Subcutaneous adipose tissue (tissue), 4 donors: Measurements from ENCODE around the gene CNPY4. TPM values are rescaled to one million over a fixed set of nuclear protein-coding genes. Genes with fewer than 3 reads are reported as not detected.

ENCODE experiments used
- total RNA-seq, 4 donors: library from RNA; depleted of rRNA; stranded (reverse); fragments of >200 nt; gene quantifications; one replicate each; pipeline ENCODE4 v1.1.0, GENCODE V29; 2016
- TF ChIP-seq, protein P1 (sequence below): fragments of 450-650 bp; IDR thresholded peaks from one replicate; pipeline ENCODE4 v1.5.1; 2016; ENCODE audit warnings: low read depth, mild to moderate bottlenecking, control low read depth, antibody characterized with exemption, moderate library complexity

Gene CNPY4
- total RNA-seq, 4 donors from 2014 or later: 5.3 to 13.0 (median 8.2) TPM

GRCh38 chr7:100156331-100157068 lies 37.1 kb downstream of the CNPY4 start:
- TF ChIP-seq, protein P1, sequence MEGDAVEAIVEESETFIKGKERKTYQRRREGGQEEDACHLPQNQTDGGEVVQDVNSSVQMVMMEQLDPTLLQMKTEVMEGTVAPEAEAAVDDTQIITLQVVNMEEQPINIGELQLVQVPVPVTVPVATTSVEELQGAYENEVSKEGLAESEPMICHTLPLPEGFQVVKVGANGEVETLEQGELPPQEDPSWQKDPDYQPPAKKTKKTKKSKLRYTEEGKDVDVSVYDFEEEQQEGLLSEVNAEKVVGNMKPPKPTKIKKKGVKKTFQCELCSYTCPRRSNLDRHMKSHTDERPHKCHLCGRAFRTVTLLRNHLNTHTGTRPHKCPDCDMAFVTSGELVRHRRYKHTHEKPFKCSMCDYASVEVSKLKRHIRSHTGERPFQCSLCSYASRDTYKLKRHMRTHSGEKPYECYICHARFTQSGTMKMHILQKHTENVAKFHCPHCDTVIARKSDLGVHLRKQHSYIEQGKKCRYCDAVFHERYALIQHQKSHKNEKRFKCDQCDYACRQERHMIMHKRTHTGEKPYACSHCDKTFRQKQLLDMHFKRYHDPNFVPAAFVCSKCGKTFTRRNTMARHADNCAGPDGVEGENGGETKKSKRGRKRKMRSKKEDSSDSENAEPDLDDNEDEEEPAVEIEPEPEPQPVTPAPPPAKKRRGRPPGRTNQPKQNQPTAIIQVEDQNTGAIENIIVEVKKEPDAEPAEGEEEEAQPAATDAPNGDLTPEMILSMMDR: no peak

- TF ChIP-seq, protein P1: no peak
These were observed 37.6 kb downstream of the CNPY4 start for GRCh38 chr7:100157069-100157333.

GRCh38 chr7:100157334-100158228 lies 38.1 kb downstream of the CNPY4 start:
- TF ChIP-seq, protein P1: no peak

DNA sequence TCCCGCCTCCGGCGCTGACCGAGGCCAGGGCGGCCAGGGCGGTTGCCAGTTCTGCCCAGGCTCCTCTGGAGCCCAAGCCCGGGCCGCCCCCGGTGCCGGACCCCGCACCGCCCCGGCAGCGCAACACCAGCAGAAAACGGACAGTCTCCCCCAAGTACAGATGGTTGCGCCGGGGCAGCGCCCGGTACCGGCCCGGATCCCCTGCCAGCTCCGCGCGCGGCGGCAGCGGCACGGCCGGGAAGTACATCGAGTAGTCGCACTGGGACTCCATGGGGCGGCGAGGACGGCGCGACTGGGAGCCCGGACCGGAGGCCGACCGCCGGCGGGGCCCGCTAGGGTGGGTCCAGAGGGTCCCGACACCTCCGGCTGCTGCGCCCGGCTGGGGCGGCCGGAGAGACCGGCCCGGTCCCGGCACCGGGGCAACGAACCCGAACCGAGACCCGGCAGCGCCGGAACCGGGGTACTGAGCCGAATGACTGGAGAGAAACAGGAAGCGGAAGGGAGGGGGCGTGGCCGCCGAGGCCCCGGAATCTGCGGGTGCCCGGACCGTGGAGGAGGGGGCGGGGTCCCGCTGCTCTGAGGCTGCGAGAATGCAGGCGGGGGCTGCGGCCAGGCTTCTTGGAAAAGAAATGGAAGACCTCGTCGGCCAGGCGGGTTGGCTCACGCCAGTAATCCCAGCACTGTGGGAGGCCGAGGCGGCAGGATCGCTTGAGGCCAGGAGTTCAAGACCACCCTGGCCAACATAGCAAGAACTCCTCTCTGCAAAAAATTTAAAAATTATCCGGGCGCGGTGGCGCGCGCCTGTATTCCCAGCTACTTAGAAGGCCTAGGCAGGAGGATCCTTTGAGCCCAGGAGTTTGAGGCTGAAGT lies 39.0 kb downstream of the CNPY4 start, which contains the start of gene TRAPPC14:
TSS of gene TRAPPC14 (minus strand) at position 495 of the 870 bp plus-strand sequence. CDS start at position 271, 224 bp downstream.
- TF ChIP-seq, protein P1: no peak

DNA sequence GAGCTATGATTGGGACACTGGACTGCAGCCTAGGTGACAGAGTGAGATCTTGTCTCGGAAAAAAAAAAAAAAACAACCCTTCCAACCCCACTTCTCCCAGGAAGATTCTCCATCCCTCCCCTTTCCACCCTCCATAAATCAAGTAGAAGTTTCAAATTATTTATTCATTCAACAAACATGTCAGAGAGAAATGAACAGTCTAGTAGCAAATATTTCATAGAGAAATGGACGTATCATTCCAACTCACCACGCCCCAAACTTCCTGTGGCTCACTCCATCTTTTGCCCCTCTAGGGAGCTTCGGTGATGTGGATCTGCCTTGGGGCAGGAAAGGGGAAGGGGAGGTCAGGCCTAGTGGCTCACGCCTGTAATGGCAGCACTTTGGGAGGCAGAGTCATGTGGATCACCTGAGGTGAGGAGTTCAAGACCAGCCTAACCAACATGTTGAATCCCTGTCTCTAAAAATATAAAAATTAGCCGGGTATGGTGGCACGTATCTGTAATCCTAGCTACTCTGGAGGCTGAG lies 39.7 kb downstream of the CNPY4 start:
- TF ChIP-seq, protein P1: no peak

DNA sequence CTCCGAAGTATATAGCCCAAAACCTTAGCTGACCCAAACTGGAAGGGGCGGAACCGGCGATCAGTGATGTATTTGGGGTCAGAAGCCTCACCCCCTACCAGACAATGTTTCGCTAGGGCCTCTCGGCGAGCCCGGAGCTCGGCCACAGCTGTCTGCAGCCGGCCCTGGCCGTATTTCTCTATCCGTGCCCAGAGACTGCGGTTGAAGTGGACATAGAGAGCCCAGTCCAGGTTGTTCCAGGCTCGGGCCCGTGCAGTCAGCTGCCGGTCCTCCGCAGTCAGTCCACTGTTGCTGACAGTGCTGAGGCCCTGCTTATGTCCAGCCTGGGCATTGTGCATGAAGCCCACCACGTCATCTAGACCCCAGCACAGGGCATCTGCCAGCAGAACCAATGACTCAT lies 40.6 kb downstream of the CNPY4 start:
- TF ChIP-seq, protein P1: no peak
